Measurements from ENCODE around the gene MIEF1.
A peak's percentile ranks its signal among the peaks of the same experiment; 100 is the strongest.

MIEF1 gene

DNA sequence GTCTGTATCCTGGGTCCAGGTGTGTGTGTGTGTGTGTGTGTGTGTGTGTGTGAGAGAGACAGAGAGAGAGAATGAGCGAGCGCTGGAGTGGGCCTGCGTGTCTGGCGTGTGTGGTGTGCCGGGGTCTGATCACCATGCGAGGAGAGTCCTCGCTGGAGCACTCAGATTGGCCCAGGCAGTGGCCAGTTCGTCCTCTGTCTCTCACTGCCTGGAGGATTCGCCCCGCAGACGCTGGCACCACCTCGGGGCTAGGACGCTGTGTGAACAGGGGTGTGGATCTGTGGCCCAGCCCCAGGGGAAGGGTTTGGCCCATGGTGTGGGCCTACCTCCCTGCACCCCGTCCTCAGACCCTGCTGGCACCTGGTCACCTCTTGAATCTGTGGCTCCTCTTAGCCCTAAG is 56.9 kb downstream of the MIEF1 start:
- DNase-seq (ENCODE audit: low spot score): no peak

DNA sequence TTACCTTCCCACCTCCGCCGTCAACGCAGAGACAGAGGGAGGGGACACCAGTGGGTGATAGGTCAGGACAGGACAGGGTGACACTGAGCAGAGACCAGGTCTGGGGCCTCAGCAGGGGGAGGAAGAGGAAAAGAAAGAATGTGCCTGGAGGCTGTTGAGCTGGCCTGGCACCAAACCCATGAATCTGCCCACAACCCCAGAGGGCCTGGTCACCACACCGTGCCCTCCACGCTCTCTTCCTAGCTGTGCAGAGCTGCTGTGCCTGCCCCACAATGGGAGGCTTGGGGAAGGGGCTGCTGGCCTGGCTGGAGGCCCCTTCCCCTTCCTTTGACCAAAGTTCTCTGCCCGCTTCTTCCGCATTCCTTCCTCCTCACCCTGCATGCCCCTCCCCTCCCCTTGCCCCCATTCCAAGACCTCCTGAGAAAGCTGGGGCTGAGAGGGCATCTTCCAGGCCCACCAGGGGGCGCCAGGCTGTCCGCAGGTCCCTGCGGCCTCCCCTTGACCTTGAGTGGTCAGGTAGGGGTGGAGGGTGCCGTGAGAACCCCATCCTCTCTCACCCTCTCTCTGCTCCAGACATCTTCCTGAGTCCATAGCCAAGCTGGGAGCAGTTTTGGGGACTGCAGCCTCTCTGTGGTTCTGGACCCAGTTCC is 57.5 kb downstream of the MIEF1 start:
- DNase-seq (ENCODE audit: low spot score): no peak

DNA sequence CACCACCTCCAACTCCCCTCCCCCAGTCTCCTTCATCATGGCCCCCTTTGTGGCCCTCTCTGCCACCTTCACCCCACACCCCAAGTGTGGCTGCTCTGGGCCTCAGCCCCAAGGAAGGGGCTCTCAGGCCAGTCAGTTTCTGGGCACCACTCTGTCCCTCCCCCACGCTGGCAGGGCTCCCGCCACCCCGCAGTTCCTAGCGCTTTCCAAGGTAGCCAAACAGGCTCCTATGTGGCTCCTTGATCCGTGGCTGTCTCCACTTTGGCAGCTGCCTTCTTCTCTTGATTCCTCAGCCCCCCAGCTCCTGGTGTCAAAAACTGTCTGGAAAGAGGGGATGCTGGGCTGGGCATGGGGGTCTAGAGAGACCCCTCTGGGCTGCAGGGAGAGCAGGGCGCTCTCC is 58.0 kb downstream of the MIEF1 start:
- no peak for DNase-seq (ENCODE audit: low spot score)

DNA sequence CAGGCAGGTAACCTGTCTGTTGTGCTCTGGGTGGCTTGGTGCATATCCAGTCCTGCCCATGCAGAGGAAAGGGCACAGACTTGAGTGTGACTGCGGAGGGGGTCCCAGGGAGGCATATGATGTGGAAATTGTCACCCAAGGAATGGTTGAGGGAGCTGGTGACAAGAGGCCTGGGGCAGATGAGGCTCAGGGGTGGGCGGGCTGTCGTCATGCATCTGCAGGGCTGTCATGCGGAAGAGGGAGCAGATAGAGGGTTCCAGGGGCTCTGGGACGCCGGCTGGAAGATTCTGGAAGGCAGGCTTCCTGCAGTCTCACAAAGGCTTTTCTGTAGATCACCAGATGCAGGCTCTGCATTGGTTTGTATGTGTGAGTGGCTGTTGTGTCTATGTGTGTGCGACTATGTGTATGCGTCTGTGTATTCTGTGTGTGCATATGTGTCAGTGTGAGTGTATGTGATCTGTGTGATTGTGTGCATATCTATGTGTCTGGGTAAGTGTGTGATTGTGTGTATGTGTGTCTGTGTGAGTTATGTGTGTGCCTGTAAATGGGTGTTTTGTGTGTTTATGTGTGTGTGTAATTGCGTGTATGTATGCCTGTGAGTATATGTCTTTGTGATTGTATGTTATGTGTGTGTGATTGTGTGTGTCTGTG is 60.9 kb downstream of the MIEF1 start:
- no peak for DNase-seq (ENCODE audit: low spot score)

DNA sequence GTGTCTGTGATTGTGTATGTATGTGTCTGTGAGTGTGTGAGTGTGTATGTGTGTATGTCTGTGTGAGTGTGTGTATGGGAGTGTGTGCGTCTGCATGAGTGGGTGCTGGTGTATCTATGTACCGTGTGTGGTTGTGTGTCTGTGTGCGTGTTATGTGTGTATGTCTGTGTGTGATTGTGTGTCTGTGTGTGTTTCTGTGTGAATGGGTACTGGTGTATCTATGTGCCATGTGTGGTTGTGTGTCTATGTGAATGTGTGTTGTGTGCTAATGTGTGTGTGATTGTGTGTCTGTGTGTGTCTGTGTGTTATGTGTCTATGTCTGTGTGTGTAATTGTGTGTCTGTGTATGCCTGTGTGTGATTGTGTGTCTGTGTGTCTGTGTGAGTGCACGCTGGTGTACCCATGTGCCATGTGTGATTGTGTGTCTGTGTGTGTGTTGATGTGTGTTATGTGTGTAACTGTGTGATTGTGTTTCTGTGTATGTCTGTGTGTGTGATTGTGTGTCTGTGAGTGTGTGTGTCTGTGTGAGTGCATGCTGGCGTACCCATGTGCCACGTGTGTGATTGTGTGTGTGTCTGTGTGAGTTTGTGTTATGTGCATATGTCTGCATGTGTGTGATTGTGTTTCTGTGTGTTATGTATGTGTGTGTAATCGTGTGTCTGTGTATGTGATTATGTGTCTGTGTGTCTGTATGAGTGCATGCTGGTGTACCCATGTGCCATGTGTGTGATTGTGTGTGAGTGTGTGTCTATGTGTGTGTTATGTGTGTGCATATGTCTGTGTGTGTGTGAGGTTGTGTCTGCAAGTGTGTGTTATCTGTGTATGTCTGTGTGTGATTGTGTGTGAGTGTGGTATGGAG is 61.7 kb downstream of the MIEF1 start:
- no peak for DNase-seq (ENCODE audit: low spot score)

DNA sequence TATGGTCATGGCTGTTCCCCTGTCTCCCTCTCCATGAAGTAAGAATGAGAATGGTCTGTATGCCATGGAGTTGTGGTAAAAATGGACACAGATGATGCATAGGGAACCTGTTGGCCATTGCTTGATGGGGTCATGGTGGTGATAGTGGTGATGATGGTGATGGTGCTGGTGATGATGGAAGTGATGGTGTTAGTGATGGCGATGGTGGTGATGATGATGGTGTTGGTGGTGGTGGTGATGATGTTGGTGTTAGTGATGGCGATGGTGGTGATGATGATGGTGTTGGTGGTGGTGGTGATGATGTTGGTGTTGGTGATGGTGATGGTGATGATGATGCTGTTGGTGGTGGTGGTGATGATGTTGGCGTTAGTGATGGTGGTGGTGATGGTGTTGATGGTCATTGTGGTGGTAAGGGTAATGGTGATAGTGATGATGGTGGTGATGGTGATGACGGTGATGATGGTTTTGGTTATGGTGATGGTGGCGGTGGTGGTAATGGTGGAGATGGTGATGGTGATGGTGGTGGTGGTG is 63.4 kb downstream of the MIEF1 start:
- no peak for DNase-seq (ENCODE audit: low spot score)

DNA sequence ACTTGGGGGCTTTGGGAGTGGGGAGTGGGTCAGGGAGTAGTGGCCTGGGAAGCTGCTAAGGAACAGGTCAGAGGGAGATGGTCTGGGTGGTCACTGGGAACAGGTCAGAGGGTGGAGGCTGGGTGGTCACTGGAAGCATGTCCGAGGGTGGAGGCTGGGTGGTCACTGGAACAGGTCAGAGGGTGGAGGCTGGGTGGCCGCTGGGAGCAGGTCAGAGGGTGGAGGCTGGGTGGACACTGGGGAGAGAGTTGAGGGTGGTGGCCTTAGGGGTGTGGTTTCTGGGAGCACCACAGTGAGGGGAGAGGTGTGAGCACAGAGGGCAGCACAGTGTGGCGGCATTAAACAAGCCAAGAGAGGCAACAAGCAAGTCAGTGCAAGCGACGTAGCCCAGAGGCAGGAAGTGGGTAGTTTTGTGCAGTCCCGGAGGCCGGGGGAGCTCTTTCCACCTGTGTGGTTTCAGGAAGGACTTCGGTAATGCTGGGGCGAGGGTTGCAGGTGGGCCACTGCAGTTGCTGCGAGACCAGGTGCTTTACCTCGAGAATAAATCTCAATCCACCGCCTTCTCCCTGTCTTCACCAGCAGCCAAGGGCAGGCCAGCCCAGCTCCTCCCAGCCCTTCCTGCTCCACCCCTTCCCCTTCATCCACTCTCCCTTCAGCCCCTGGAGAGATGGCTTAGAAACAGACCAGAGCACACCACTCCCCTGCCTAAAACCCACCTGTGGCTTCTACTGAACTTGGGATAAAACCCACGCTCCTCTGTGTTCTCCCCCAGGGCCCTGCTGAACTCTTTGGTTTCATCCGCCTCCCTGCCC is 65.3 kb downstream of the MIEF1 start:
- DNase-seq (ENCODE audit: low spot score): peak; percentile 38
